Measurements from ENCODE around the gene TBC1D5. TPM values are rescaled to one million over a fixed set of nuclear protein-coding genes. Genes with fewer than 3 reads are reported as not detected.

Gene TBC1D5
- total and polyA plus RNA-seq, 2 of the 8 experiments (the other 6 are each of a cell fraction or from before 2014, with no cell fraction given): 11.0 to 22.9 TPM

GRCh38 chr3:17772556-17772955 lies 30.1 kb upstream of the TBC1D5 start:
- CTCF ChIA-PET (ENCODE audit: partially characterized antibody): interaction anchor here (0.9 to 1.4 kb wide), 2 partner anchors 9 to 69 kb away, joined by 3 read pairs; no protein-coding TSS in a partner anchor
- Histone ChIP-seq H3K79me2 (ENCODE audit: control insufficient read depth in 1 of 2, insufficient read depth in 2 of 2, low read length in 2 of 2) (no peaks in the 10 kb centered on the region), H3K56ac (replicated peaks; ENCODE audit: insufficient read length, low read depth, low read length) (no peak overlapping the region), H4K91ac (replicated peaks; ENCODE audit: insufficient read length, low read length) (no peak overlapping the region), H4K8ac (ENCODE audit: extremely low read depth, insufficient read depth, low read length) (no peak overlapping the region), H2BK5ac (ENCODE audit: low read depth, low read length) (no peak overlapping the region), H2AFZ (ENCODE audit: low read length) (no peak overlapping the region), H3K23ac (ENCODE audit: insufficient read length) (no peak overlapping the region), H3K4me1 (replicated peaks in 1 of 4; ENCODE audit: control insufficient read depth in 3 of 4, insufficient read depth in 4 of 4, low read length in 3 of 4) (no peaks in the 10 kb centered on the region; a peak in 1 of 7 replicates), H2BK12ac (ENCODE audit: low read depth, low read length) (no peak overlapping the region), H3K4me3 (ENCODE audit: extremely low read depth in 1 of 4, insufficient read depth in 2 of 4, low read depth in 3 of 4, low read length in 4 of 4) (no peak overlapping the region), H3K27me3 (replicated peaks in 1 of 4; ENCODE audit: control insufficient read depth in 3 of 4, extremely low read depth in 1 of 4, insufficient read depth in 3 of 4, low read length in 3 of 4) (no peaks in the 10 kb centered on the region), H3K4ac (replicated peaks; ENCODE audit: insufficient read length, low read depth, low read length) (no peak overlapping the region), H2BK20ac (ENCODE audit: low read length) (no peak overlapping the region), H3K14ac (ENCODE audit: insufficient read length) (no peak overlapping the region), H4K5ac (ENCODE audit: insufficient read length, low read depth, low read length) (no peak overlapping the region), H4K20me1 (replicated peaks in 1 of 2; ENCODE audit: control insufficient read depth in 1 of 2, insufficient read depth in 2 of 2, low read length in 2 of 2) (no peaks in the 10 kb centered on the region), H3K79me1 (ENCODE audit: low read depth, low read length) (no peaks in the 10 kb centered on the region), H2BK15ac (ENCODE audit: low read length) (no peak overlapping the region), H3K36me3 (ENCODE audit: control insufficient read depth in 2 of 4, insufficient read depth in 4 of 4, low read length in 3 of 4) (no peaks in the 10 kb centered on the region), H3K9ac (replicated peaks in 1 of 4; ENCODE audit: extremely low read depth in 1 of 4, low read depth in 3 of 4, low read length in 3 of 4) (no peak overlapping the region), H3K4me2 (ENCODE audit: insufficient read depth in 1 of 2, low read depth in 2 of 2, low read length in 2 of 2) (no peak overlapping the region), H3K27ac (ENCODE audit: low read depth, low read length) (no peak overlapping the region), H2BK120ac (replicated peaks; ENCODE audit: low read depth, low read length) (no peak overlapping the region), H3K9me3 (ENCODE audit: insufficient read depth in 2 of 2, low read depth in 1 of 2, low read length in 1 of 2) (no peaks in the 10 kb centered on the region), H3K18ac (ENCODE audit: extremely low read depth, low read length) (no peak overlapping the region), H3K23me2 (ENCODE audit: low read depth, low read length) (no peaks in the 10 kb centered on the region; the same call in 1 of the 2 replicates), H2AK5ac (ENCODE audit: low read depth, low read length) (no peak overlapping the region)
- POLR2A ChIA-PET (ENCODE audit: partially characterized antibody): no interaction called here
- no peak for FAIRE-seq
- no peak for DNase-seq (ENCODE audit: low read depth in 1 of 2, low spot score in 2 of 2)
- WGBS, 2 experiments (ENCODE audit: extremely low coverage in 1 of 2, insufficient coverage in 1 of 2, insufficient read length in 1 of 2, insufficient replicate concordance in 2 of 2, low coverage in 1 of 2, low lambda C conversion rate in 2 of 2, missing lambda C conversion rate in 1 of 2): 89% methylated on average over 3 of the region's 3 CpGs; no CpG with 5 or more reads in 1 of the 2 experiments
- no peak for TF ChIP-seq RBBP5 (IDR thresholded peaks at IDR 0.05; ENCODE audit: borderline replicate concordance, low read depth, low read length)
- TF ChIP-seq BRCA1 (IDR thresholded peaks at IDR 0.05; ENCODE audit: low read depth, low read length): no peak
- TF ChIP-seq GTF2F1 (IDR thresholded peaks at IDR 0.05; ENCODE audit: borderline replicate concordance, low read depth, low read length): no peak
- TF ChIP-seq RAD21 (IDR thresholded peaks at IDR 0.05 in 1 of 2, conservative IDR thresholded peaks at IDR 0.05 in 1 of 2; ENCODE audit: low read depth in 2 of 2, low read length in 2 of 2): no peak
- no peak for TF ChIP-seq NRF1 (IDR thresholded peaks at IDR 0.05; ENCODE audit: low read depth, low read length)
- TF ChIP-seq HDAC6 (IDR thresholded peaks at IDR 0.05; ENCODE audit: low read depth, low read length): no peak
- TF ChIP-seq SUZ12 (IDR thresholded peaks at IDR 0.05; ENCODE audit: low read length): no peak
- TF ChIP-seq TCF12 (IDR thresholded peaks at IDR 0.05; ENCODE audit: low read depth, low read length): no peak
- no peak for TF ChIP-seq KDM1A (IDR thresholded peaks at IDR 0.05; ENCODE audit: borderline replicate concordance, low read length)
- TF ChIP-seq YY1 (IDR thresholded peaks at IDR 0.05; ENCODE audit: low read depth, low read length): no peak
- no peak for TF ChIP-seq E2F6 (IDR thresholded peaks at IDR 0.05)
- no peak for TF ChIP-seq TAF1 (IDR thresholded peaks at IDR 0.05; ENCODE audit: low read depth, low read length)
- TF ChIP-seq RXRA (IDR thresholded peaks at IDR 0.05; ENCODE audit: insufficient read depth, low read depth, low read length): no peak
- TF ChIP-seq CTBP2 (IDR thresholded peaks at IDR 0.05; ENCODE audit: borderline replicate concordance, insufficient read depth, insufficient read length, low read length): no peak
